GM10266 (cell line): ENCODE data around the gene BRPF3.

Experiments used
- DNase-seq: peaks from one replicate; pipeline ENCODE4 v3.0.0; 2012; ENCODE audit errors: extremely low spot score
- TF ChIP-seq, protein P1 (sequence below): IDR thresholded peaks from 2 replicates; pipeline ENCODE4 v1.5.1; 2012; ENCODE audit warnings: mild to moderate bottlenecking, low read depth; ENCODE audit not compliant: control insufficient read depth, insufficient read depth; ENCODE audit errors: missing control alignments

BRPF3 gene

GRCh38 chr6:36248980-36249379, 52.4 kb downstream of the BRPF3 start:
- DNase-seq = no peak
- TF ChIP-seq, protein P1, sequence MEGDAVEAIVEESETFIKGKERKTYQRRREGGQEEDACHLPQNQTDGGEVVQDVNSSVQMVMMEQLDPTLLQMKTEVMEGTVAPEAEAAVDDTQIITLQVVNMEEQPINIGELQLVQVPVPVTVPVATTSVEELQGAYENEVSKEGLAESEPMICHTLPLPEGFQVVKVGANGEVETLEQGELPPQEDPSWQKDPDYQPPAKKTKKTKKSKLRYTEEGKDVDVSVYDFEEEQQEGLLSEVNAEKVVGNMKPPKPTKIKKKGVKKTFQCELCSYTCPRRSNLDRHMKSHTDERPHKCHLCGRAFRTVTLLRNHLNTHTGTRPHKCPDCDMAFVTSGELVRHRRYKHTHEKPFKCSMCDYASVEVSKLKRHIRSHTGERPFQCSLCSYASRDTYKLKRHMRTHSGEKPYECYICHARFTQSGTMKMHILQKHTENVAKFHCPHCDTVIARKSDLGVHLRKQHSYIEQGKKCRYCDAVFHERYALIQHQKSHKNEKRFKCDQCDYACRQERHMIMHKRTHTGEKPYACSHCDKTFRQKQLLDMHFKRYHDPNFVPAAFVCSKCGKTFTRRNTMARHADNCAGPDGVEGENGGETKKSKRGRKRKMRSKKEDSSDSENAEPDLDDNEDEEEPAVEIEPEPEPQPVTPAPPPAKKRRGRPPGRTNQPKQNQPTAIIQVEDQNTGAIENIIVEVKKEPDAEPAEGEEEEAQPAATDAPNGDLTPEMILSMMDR = no peak

DNA sequence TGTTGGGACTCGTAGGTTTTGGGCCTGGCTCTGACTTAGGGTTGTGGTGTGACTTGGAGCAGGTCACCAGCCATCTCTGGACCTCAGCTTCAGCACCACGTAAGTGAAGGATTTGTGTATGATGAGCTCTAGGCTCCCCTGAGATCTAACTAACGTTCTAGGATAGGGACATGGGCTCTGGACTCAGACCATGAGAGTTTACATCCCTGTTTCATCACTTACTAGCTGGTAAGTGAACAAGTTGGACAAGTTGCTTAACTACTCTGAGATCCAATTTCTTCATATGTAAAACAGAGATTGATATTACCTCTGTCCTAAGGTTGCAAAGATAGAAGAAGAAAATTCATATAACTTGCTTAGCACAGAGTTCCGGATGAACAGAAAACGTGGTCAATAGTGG, 53.0 kb downstream of the BRPF3 start:
- DNase-seq = no peak
- TF ChIP-seq, protein P1 = no peak

DNA sequence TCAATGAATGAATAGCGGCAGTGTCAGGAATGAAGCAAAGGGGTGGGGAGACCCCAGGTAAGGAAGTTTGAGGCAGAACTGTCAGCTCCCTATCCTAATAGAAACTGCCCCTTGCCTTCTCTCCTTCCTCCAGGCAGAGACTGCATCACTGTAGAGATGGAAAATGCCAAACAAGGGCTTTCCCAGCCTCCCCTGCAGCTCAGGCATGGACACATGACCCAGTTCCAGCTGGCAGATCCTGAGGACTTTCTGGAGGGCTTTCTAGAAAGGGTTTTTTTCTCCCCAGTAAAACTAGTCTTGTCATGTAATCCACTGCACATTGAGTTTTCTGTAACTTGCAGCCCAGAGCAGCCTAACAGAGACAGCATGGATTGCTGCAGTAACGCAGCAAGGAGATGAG, 55.5 kb downstream of the BRPF3 start:
- TF ChIP-seq, protein P1 = no peak
- DNase-seq = no peak

DNA sequence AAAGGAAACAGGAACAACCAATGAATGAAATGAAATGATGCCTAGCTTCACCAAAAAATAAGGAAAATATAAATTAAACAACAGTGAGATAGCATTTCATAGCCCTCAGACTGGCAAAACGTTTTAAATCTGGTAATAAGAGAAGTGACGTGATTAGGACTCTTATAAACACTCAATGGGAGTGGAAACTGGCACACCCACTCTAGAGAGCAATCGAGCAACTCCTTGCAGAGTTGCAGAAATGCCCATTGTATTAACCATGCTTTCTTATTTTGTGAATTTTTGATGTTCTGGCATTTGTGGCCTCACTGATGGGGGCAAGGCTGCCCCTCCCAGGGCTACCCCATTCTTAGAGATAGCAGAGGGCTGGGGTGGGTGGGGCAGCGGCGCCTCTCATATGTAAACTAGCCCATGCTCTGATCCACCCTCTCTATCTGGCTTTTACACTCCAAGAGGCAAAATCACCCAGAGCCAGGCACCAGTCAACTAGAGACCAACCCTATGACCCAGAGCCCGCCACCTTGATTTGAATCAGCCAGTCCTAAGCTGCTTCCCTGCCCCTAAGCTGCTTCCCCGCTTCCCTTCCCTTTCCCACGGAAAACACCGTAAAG, 67.0 kb downstream of the BRPF3 start:
- DNase-seq = no peak
- TF ChIP-seq, protein P1 = no peak

DNA sequence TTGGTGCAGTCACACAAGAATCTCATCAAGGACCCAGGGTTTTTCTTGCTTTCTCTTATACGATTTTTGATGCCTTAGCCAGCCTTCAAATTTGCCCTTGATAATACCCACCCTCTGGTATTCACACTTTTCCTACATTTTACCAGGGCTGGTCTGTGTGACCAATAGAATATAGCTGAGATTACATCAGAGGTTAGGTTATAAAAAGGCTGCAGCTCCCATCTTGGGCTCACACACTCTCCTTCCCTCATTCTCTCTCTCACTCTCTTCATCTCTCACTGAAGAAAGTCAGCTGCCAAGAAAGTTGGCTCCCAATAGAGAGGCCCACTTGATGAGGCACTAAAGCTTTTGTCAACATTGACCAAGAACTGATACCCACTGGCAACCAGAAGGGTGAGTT, 69.2 kb downstream of the BRPF3 start:
- DNase-seq = no peak
- TF ChIP-seq, protein P1 = no peak

DNA sequence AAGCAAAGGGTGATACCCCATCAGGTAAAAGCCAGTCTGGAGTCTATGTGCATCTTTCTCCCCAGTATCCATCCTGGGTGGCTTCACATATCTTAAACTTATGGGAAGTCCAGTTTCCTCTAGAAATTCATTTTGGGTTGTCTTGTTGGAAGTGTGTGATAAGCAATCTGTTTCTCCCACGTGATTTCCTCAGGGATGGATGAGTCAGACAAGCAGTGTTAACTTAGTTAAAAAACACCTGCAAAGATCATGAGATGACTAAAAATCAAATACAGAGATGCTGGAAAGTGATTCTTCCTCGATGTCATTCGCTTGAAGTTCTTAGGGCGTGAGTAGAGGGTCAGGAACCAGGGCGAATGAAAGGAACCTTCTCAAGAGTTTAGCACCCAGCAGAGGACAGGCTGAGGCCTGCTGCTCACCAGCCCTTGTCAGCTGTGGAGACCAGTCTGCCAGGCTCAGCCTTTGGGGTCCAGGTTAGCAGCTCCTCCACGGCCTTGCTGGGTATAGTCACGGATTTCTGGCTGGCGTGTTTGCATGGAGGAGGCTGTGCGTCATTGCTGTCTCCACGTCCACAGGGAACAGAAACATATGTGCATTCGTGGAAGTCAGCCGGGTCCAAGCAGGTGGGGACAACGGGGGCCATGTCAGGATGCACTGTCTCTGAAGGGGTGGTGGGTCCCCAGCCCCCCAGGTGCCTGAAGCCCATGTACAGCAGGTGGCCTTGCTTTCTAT, 70.5 kb downstream of the BRPF3 start:
- TF ChIP-seq, protein P1 = no peak
- no peak for DNase-seq
